ENCODE data around the gene WDR31. TPM values are rescaled to one million over a fixed set of nuclear protein-coding genes. Genes with fewer than 3 reads are reported as not detected.
A peak's percentile ranks its signal among the peaks of the same experiment; 100 is the strongest.

WDR31 gene
- total RNA-seq, 4 donors from 2014 or later: 0.60 to 2.0 (median 0.90) TPM

- DNase-seq (ENCODE audit: low spot score): no peak
- peak; percentile 6 for ATAC-seq (ENCODE audit: low FRiP score)
- TF ChIP-seq CTCF (IDR thresholded peaks at IDR 0.05): peak in 1 of 3 donors; percentile 9
Observed at GRCh38 chr9:113274474-113275156, 65.5 kb downstream of the WDR31 start.

GRCh38 chr9:113269871-113270270, 70.2 kb downstream of the WDR31 start:
- DNase-seq (ENCODE audit: low spot score) (no peak), ATAC-seq (ENCODE audit: low FRiP score) (no peak)
- TF ChIP-seq CTCF (IDR thresholded peaks at IDR 0.05): no peak

GRCh38 chr9:113269355-113269754, 70.7 kb downstream of the WDR31 start:
- DNase-seq (ENCODE audit: low spot score) (no peak), ATAC-seq (ENCODE audit: low FRiP score) (no peak)
- no peak for TF ChIP-seq CTCF (IDR thresholded peaks at IDR 0.05)

- DNase-seq (ENCODE audit: low spot score): no peak
- no peak for TF ChIP-seq CTCF (IDR thresholded peaks at IDR 0.05)
- ATAC-seq (ENCODE audit: low FRiP score): no peak
Observed at GRCh38 chr9:113267911-113268566, 72.0 kb downstream of the WDR31 start.

GRCh38 chr9:113266174-113266573, 73.9 kb downstream of the WDR31 start:
- DNase-seq (ENCODE audit: low spot score) (no peak), ATAC-seq (ENCODE audit: low FRiP score) (no peak)
- TF ChIP-seq CTCF (IDR thresholded peaks at IDR 0.05): no peak

Other genes starting within 250 kb of the WDR31 start
- 100 to 1,000 TPM in 1 of 4 donors, 10 to 100 TPM in 3; 50.3 to 141 (median 96.1) TPM for gene SLC31A2, start 189.3 kb downstream of the WDR31 start, total RNA-seq
- gene FKBP15, start 119.0 kb downstream of the WDR31 start, total RNA-seq: 10 to 100 TPM; 20.5 to 42.3 (median 32.0) TPM
- 10 to 100 TPM; 11.2 to 26.7 (median 18.6) TPM for gene SLC31A1, start 118.7 kb downstream of the WDR31 start, total RNA-seq
- gene CDC26, start 64.7 kb downstream of the WDR31 start, total RNA-seq: 10 to 100 TPM; 20.1 to 39.9 (median 25.3) TPM
- 10 to 100 TPM; 15.4 to 33.9 (median 18.7) TPM for gene PRPF4, start 64.6 kb downstream of the WDR31 start, total RNA-seq
- under 1 TPM in 1 of 4 donors, not detected in 3; 0.19 TPM for gene RNF183, start 36.9 kb downstream of the WDR31 start, total RNA-seq
- under 1 TPM in 2 of 4 donors, not detected in 2; 0.19 to 0.63 TPM for gene BSPRY, start 9.3 kb upstream of the WDR31 start, total RNA-seq
- gene HDHD3, start 36.7 kb upstream of the WDR31 start, total RNA-seq: 10 to 100 TPM; 12.6 to 30.6 (median 16.7) TPM
- gene ALAD, start 61.0 kb upstream of the WDR31 start, total RNA-seq: 10 to 100 TPM; 24.7 to 28.9 (median 25.7) TPM
- gene POLE3, start 70.4 kb upstream of the WDR31 start, total RNA-seq: 10 to 100 TPM; 29.1 to 59.4 (median 32.2) TPM
- under 1 TPM; 0.37 to 0.96 (median 0.53) TPM for gene C9orf43, start 70.5 kb upstream of the WDR31 start, total RNA-seq
- gene RGS3, start 123.5 kb upstream of the WDR31 start, total RNA-seq: 100 to 1,000 TPM in 2 of 4 donors, 10 to 100 TPM in 2; 76.0 to 169 (median 105) TPM

Data from omental fat pad (tissue), 4 donors.